T-helper 17 cell (primary cell): ENCODE results near the gene WDR93. TPM values are rescaled to one million over a fixed set of nuclear protein-coding genes. Genes with fewer than 3 reads are reported as not detected.

ENCODE experiments used
- ATAC-seq: fragments of 150-1000 bp; cut with Tn5 transposase; 2 replicates; pipeline ENCODE4 v1.10.0; 2021; ENCODE audit warnings: mild to moderate bottlenecking, moderate library complexity
- DNase-seq, 3 donors: peaks; one replicate each; pipeline versions ENCODE4 v3.0.0 to v3.0.0-alpha.2; 2020 to 2021
- H3K9me3 ChIP-seq: one replicate; pipeline ENCODE4 v1.7.0; 2013; ENCODE audit warnings: low read length, mild to moderate bottlenecking; ENCODE audit not compliant: control insufficient read depth, poor library complexity, severe bottlenecking
- H3K27ac Mint-ChIP-seq: one replicate; pipeline ENCODE4 v1.8.0; 2022; ENCODE audit warnings: mild to moderate bottlenecking, moderate library complexity, mixed read lengths
- H3K27me3 Mint-ChIP-seq: one replicate; pipeline ENCODE4 v1.8.0; 2022; ENCODE audit warnings: mixed read lengths
- H3K36me3 Mint-ChIP-seq: one replicate; pipeline ENCODE4 v1.8.0; 2022; ENCODE audit warnings: low read depth, mixed read lengths
- H3K4me1 Mint-ChIP-seq: one replicate; pipeline ENCODE4 v1.8.0; 2022; ENCODE audit warnings: mild to moderate bottlenecking, mixed read lengths
- H3K4me3 Mint-ChIP-seq: one replicate; pipeline ENCODE4 v1.8.0; 2022; ENCODE audit warnings: mild to moderate bottlenecking, moderate library complexity, mixed read lengths
- total RNA-seq, 4 donors: library from RNA in 2 of 4; stranded (reverse) in 2 of 4; gene quantifications; one replicate each; pipeline ENCODE4 v1.2.3 and lab custom pipeline; 2022 to 2026

Gene WDR93
- total RNA-seq, 2 donors from 2014 or later, result 0.18 TPM; not detected in 1

- no peaks in the 10 kb centered on the region for H3K4me1 Mint-ChIP-seq
- no peaks in the 10 kb centered on the region for H3K36me3 Mint-ChIP-seq
- no peak overlapping the region for H3K4me3 Mint-ChIP-seq
- H3K9me3 ChIP-seq, result no peaks in the 10 kb centered on the region
- DNase-seq (no peak), ATAC-seq (no peak)
- H3K27me3 Mint-ChIP-seq, result peaks cover 20% of the 10 kb centered on the region
- no peak overlapping the region for H3K27ac Mint-ChIP-seq
These were observed 37.6 kb downstream of the WDR93 start for GRCh38 chr15:89728254-89728653.

- Mint-ChIP-seq H3K4me1 (no peaks in the 10 kb centered on the region), H3K4me3 (no peak overlapping the region), H3K27me3 (peaks cover 47% of the 10 kb centered on the region), H3K36me3 (peaks cover 4% of the 10 kb centered on the region), H3K27ac (no peak overlapping the region)
- no peaks in the 10 kb centered on the region for H3K9me3 ChIP-seq
- DNase-seq, result no peak
- no peak for ATAC-seq
These were observed 40.7 kb downstream of the WDR93 start for GRCh38 chr15:89731275-89731674.

GRCh38 chr15:89732451-89733172, 42.0 kb downstream of the WDR93 start:
- no peak overlapping the region for H3K4me3 Mint-ChIP-seq
- H3K4me1 Mint-ChIP-seq, result no peaks in the 10 kb centered on the region
- DNase-seq (no peak), ATAC-seq (no peak)
- peaks cover 7% of the 10 kb centered on the region for H3K36me3 Mint-ChIP-seq
- peaks cover 55% of the 10 kb centered on the region for H3K27me3 Mint-ChIP-seq
- no peaks in the 10 kb centered on the region for H3K9me3 ChIP-seq
- no peak overlapping the region for H3K27ac Mint-ChIP-seq

- no peak overlapping the region for H3K4me3 Mint-ChIP-seq
- no peaks in the 10 kb centered on the region for H3K9me3 ChIP-seq
- no peak overlapping the region for H3K27ac Mint-ChIP-seq
- DNase-seq, result no peak
- H3K27me3 Mint-ChIP-seq, result peaks cover 68% of the 10 kb centered on the region
- peaks cover 7% of the 10 kb centered on the region for H3K36me3 Mint-ChIP-seq
- H3K4me1 Mint-ChIP-seq, result peaks cover 2% of the 10 kb centered on the region
- no peak for ATAC-seq
These were observed 45.2 kb downstream of the WDR93 start for GRCh38 chr15:89735773-89736172.

- Mint-ChIP-seq H3K27ac (no peak overlapping the region), H3K36me3 (peaks cover 7% of the 10 kb centered on the region), H3K4me3 (no peak overlapping the region), H3K4me1 (peaks cover 2% of the 10 kb centered on the region), H3K27me3 (peaks cover 38% of the 10 kb centered on the region)
- peak; percentile 82 for ATAC-seq
- H3K9me3 ChIP-seq, result no peaks in the 10 kb centered on the region
- peak in 1 of 3 donors; percentile 42 for DNase-seq
These were observed 49.5 kb downstream of the WDR93 start for GRCh38 chr15:89740137-89740536.

- Mint-ChIP-seq H3K36me3 (no peaks in the 10 kb centered on the region), H3K4me1 (peaks cover 2% of the 10 kb centered on the region), H3K4me3 (no peak overlapping the region), H3K27me3 (peaks cover 9% of the 10 kb centered on the region), H3K27ac (no peak overlapping the region)
- H3K9me3 ChIP-seq, result no peaks in the 10 kb centered on the region
- no peak for DNase-seq
- no peak for ATAC-seq
These were observed 52.4 kb downstream of the WDR93 start for GRCh38 chr15:89743011-89743410.

- ATAC-seq (no peak), DNase-seq (no peak)
- Mint-ChIP-seq H3K4me1 (peaks cover 2% of the 10 kb centered on the region), H3K27me3 (peaks cover 11% of the 10 kb centered on the region), H3K27ac (no peak overlapping the region), H3K36me3 (no peaks in the 10 kb centered on the region), H3K4me3 (no peak overlapping the region)
- H3K9me3 ChIP-seq, result no peaks in the 10 kb centered on the region
These were observed 53.0 kb downstream of the WDR93 start for GRCh38 chr15:89743594-89743993.

GRCh38 chr15:89745131-89745530, 54.5 kb downstream of the WDR93 start:
- H3K36me3 Mint-ChIP-seq, result no peaks in the 10 kb centered on the region
- no peaks in the 10 kb centered on the region for H3K9me3 ChIP-seq
- DNase-seq (no peak), ATAC-seq (no peak)
- no peak overlapping the region for H3K4me3 Mint-ChIP-seq
- peaks cover 4% of the 10 kb centered on the region for H3K4me1 Mint-ChIP-seq
- H3K27me3 Mint-ChIP-seq, result peaks cover 7% of the 10 kb centered on the region
- H3K27ac Mint-ChIP-seq, result no peak overlapping the region

GRCh38 chr15:89745768-89746167, 55.2 kb downstream of the WDR93 start:
- Mint-ChIP-seq H3K4me1 (peaks cover 3% of the 10 kb centered on the region), H3K27me3 (peaks cover 7% of the 10 kb centered on the region), H3K27ac (no peak overlapping the region), H3K36me3 (no peaks in the 10 kb centered on the region), H3K4me3 (no peak overlapping the region)
- no peaks in the 10 kb centered on the region for H3K9me3 ChIP-seq
- ATAC-seq (no peak), DNase-seq (no peak)

GRCh38 chr15:89746386-89746780, 55.8 kb downstream of the WDR93 start:
- DNase-seq (no peak), ATAC-seq (no peak)
- peaks cover 3% of the 10 kb centered on the region for H3K4me1 Mint-ChIP-seq
- H3K27ac Mint-ChIP-seq, result no peak overlapping the region
- H3K4me3 Mint-ChIP-seq, result no peak overlapping the region
- H3K9me3 ChIP-seq, result no peaks in the 10 kb centered on the region
- H3K36me3 Mint-ChIP-seq, result no peaks in the 10 kb centered on the region
- peaks cover 7% of the 10 kb centered on the region for H3K27me3 Mint-ChIP-seq

- ATAC-seq (no peak), DNase-seq (no peak)
- peaks cover 3% of the 10 kb centered on the region for H3K4me1 Mint-ChIP-seq
- H3K4me3 Mint-ChIP-seq, result no peak overlapping the region
- H3K36me3 Mint-ChIP-seq, result no peaks in the 10 kb centered on the region
- H3K9me3 ChIP-seq, result no peaks in the 10 kb centered on the region
- H3K27ac Mint-ChIP-seq, result no peak overlapping the region
- peaks cover 16% of the 10 kb centered on the region for H3K27me3 Mint-ChIP-seq
These were observed 57.4 kb downstream of the WDR93 start for GRCh38 chr15:89747708-89748682.

- Mint-ChIP-seq H3K27me3 (peaks cover 16% of the 10 kb centered on the region), H3K36me3 (no peaks in the 10 kb centered on the region), H3K4me3 (no peak overlapping the region), H3K4me1 (peaks cover 3% of the 10 kb centered on the region), H3K27ac (no peak overlapping the region)
- no peak for ATAC-seq
- H3K9me3 ChIP-seq, result no peaks in the 10 kb centered on the region
- DNase-seq, result no peak
These were observed 58.4 kb downstream of the WDR93 start for GRCh38 chr15:89749054-89749453.

GRCh38 chr15:89749526-89749925, 58.9 kb downstream of the WDR93 start:
- H3K27ac Mint-ChIP-seq, result no peak overlapping the region
- peaks cover 3% of the 10 kb centered on the region for H3K4me1 Mint-ChIP-seq
- ATAC-seq (no peak), DNase-seq (no peak)
- peak overlapping the region; percentile 85 for H3K4me3 Mint-ChIP-seq
- H3K9me3 ChIP-seq, result no peaks in the 10 kb centered on the region
- H3K36me3 Mint-ChIP-seq, result no peaks in the 10 kb centered on the region
- peaks cover 18% of the 10 kb centered on the region for H3K27me3 Mint-ChIP-seq
